ENCODE data around the gene PPM1F.
"Not testable (repeated sequence)": the region's sequence is repeated elsewhere in the genome, so short reads cannot be mapped to it uniquely, and the experiment has no call there.

Gene PPM1F

GRCh38 chr22:21919526-21920307 is 32.9 kb downstream of the PPM1F start:
- no peak for DNase-seq (ENCODE audit: low read depth)

DNA sequence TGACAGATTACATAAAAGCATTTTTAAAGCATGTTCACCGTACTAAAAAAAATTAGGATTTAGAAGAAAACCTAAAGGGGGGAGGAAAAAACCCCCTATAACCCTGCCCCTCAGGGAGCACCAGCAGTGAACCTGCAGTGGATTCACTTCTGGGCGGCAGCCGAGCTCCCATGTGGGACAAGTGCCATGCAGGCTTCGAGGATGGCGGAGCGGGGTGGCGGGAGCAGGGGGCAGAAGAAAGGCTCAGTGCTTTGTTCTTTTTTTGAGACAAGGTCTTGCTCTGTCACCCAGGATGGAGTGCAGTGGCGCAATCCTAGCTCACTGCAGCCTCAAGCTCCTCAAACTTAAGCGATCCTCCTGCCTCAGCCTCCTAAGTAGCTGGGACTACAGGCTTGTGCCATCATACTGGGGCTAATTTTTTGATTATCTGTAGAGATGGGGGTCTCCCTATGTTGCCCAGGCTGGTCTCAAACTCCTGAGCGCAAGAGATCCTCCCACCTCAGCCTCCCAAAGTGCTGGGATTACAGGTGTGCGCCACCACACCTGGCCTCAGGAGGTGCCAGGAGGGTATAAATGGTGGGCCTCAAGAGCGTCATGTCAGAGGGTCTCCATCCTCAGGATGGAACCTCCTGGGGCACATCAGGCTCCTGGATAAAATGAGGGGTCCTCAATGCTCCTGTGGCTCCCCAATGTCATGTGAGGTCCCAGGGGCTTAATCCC is 34.0 kb downstream of the PPM1F start:
- DNase-seq (ENCODE audit: low read depth) = no peak

DNA sequence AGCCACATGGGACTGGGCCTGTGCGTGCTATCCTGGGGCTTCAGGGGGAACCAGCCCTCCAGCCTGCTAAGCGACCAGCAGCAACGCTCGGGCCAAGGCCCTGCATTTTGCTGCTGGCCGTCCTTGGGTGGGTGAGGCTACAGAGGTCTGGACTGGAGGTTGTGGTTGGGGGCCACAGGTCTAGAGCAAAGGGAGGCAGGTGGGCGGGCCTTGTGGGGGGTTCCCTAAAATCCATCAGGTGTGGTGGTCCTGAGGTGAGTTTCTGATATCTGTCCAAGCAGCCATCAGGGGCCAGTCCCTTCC is 34.7 kb downstream of the PPM1F start:
- DNase-seq (ENCODE audit: low read depth) = no peak

- no peak for DNase-seq (ENCODE audit: low read depth)
Observed at GRCh38 chr22:21917181-21917958, 35.3 kb downstream of the PPM1F start.

GRCh38 chr22:21916309-21916918 is 36.2 kb downstream of the PPM1F start:
- DNase-seq (ENCODE audit: low read depth) = no peak

DNA sequence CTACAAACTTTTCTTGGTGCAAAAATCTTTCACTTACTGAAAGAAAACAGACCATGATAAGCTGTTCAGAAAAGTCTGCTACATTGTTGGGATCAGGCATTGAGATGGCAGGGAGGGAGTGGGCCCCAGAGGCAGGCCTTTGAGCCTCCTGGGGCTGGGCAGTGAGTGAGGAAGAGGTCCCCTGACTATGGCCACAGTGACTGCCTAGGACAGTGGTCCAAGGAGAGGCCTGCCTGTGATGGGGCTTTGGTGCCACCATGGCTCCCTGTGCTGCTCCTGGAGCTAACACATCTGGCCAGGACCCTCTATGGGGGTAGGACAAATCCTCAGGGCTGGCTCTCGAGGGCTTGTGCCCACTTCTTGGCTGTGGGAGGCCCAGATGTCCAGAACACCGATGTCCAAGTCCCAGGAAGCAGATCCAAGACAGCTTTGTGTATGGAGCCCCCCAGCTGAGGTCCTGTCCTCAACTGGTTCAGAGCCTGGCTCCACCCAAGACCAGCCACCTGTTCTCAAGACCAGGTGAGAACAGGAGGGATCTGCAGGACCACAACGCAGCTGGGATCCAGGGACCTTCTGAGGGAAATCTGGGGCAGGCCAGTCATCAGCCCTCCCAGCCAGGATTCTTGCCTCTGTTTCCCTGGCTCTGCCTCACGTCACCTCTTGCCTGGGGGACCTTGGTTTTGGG is 36.9 kb downstream of the PPM1F start:
- no peak for DNase-seq (ENCODE audit: low read depth)

- DNase-seq (ENCODE audit: low read depth) = not testable (repeated sequence)
Observed at GRCh38 chr22:21914033-21914642, 38.5 kb downstream of the PPM1F start.

GRCh38 chr22:21910367-21910766 is 42.3 kb downstream of the PPM1F start:
- DNase-seq (ENCODE audit: low read depth) = not testable (repeated sequence)

- DNase-seq (ENCODE audit: low read depth) = no peak
Observed at GRCh38 chr22:21909871-21910270, 42.8 kb downstream of the PPM1F start.

DNA sequence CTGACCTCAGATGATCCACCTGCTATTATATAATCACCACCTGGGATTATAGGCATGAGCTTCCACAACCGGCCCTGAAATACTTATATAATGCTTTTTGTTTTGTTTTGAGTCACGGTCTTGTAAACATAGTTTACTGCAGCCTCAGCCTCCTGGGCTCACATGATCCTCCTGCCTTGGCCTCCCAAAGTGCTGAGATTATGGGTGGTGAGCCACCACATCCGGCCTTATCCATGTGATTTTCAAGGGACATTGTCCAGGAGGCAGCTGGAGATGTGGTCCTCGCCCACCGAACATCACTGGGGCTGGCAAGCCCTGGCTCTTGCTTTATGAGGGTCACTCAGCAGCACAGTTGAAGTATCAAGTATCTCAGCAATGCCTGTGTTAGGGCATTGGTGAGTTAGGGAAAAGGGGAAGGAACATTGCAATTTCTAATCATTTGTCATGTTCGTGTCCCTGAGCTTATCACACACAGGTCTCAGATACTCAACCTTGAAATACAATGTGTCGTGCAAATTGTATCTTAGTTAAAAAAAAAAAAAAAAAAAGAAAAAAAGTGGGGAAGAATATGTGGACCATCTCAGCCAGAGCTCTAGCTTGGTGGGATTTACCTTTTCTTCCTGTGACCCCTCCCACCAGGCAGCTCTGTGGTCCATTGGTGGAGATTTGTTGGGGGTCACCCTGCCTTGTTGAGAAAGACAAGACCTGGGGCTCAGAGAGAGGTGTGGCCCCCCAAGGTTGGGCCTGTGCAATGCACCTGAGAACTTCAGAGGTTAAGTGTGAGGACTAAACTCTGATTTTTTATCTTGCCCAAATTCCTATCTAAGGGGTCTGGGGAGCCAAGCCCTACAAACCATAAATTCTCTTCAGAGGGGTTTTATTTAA is 44.8 kb downstream of the PPM1F start:
- no peak for DNase-seq (ENCODE audit: low read depth)

- not testable (repeated sequence) for DNase-seq (ENCODE audit: low read depth)
Observed at GRCh38 chr22:21905234-21905633, 47.4 kb downstream of the PPM1F start.

- no peak for DNase-seq (ENCODE audit: low read depth)
Observed at GRCh38 chr22:21904250-21904789, 48.3 kb downstream of the PPM1F start.

- DNase-seq (ENCODE audit: low read depth) = no peak
Observed at GRCh38 chr22:21903283-21903682, 49.4 kb downstream of the PPM1F start.

- no peak for DNase-seq (ENCODE audit: low read depth)
Observed at GRCh38 chr22:21902296-21903087, 50.2 kb downstream of the PPM1F start.

GRCh38 chr22:21898354-21898896 is 54.2 kb downstream of the PPM1F start:
- DNase-seq (ENCODE audit: low read depth) = no peak

DNA sequence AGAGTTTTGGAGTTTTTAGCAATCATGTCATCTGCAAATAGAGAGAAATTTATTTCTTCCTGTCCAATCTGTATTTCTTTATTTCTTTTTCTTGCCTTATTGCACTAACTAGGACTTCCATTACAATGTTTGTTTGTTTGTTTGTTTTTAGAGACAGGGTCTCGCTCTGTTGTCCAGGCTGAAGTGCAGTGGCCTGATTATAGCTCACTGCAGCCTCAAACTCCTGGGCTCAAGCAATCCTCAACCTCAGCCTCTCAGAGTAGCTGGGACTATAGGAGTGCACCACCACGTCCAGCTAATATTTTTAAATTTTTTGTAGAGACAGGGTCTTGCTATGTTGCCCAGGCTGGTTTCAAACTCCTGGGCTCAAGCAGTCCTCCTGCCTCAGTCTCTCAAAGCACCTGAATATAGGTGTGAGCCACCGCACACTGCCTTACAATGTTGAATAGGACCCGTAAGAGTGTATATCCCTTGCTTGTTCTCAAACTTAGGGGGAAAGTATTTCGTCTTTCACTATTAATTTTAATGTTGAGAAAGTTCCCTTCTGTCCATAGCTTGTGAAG is 55.6 kb downstream of the PPM1F start:
- no peak for DNase-seq (ENCODE audit: low read depth)

DNA sequence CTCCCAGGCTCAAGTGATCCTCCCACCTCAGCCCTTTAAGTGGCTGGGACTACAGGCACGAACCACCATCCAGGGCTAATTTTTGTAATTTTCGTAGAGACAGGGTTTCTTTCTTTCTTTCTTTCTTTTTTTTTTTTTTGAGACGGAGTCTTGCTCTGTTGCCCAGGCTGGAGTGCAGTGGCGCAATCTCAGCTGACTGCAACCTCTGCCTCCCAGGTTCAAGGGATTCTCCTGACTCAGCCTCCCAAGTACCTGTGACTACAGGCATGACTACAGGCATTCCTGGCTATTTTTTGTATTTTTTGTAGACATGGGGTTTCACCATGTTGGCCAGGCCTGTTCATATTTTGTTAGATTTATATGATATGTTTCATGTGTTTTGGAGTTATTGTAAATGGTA is 56.4 kb downstream of the PPM1F start:
- not testable (repeated sequence) for DNase-seq (ENCODE audit: low read depth)

DNA sequence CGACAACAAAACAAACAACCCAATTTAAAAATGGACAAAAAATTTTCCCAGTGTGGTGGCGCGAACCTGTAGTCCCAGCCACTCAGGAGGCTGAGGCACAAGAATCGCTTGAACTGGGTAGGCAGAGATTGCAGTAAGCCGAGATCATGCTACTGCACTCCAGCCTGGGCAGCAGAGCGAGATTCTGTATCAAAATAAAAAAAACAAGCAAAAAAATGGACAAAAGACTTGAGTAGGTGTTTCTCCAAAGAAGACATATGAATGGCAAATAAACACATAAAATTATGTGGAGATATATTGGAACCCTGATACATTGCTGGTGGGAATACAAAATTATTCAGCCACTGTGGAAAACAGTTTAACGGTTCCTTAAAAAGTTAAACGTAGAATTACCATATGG is 57.8 kb downstream of the PPM1F start:
- DNase-seq (ENCODE audit: low read depth) = no peak
